Neuronal stem cell (in vitro differentiated cells): ENCODE results near the gene HOXA7.

Experiments
- DNase-seq: peaks from one replicate; pipeline ENCODE4 v3.0.0-alpha.2; 2013; ENCODE audit warnings: low spot score
- H2AFZ ChIP-seq: one replicate; pipeline ENCODE4 v1.6.1; 2013; ENCODE audit warnings: mild to moderate bottlenecking, low read length, inconsistent platforms
- H2AK5ac ChIP-seq: 2 replicates; pipeline ENCODE4 v1.6.1; 2013; ENCODE audit warnings: low read depth, mild to moderate bottlenecking, inconsistent platforms, low read length, moderate library complexity, mixed read lengths
- H2BK120ac ChIP-seq: 2 replicates; pipeline ENCODE4 v1.6.1; 2013; ENCODE audit warnings: low read depth, mild to moderate bottlenecking, inconsistent platforms, low read length, moderate library complexity, mixed read lengths
- H2BK12ac ChIP-seq: one replicate; pipeline ENCODE4 v1.6.1; 2013; ENCODE audit warnings: low read length, inconsistent platforms
- H2BK15ac ChIP-seq: 2 replicates; pipeline ENCODE4 v1.6.1; 2013; ENCODE audit warnings: mild to moderate bottlenecking, low read length, inconsistent platforms, mixed read lengths
- H2BK5ac ChIP-seq: one replicate; pipeline ENCODE4 v1.6.1; 2013; ENCODE audit warnings: inconsistent platforms, mild to moderate bottlenecking, low read length, moderate library complexity
- H3K14ac ChIP-seq: one replicate; pipeline ENCODE4 v1.6.1; 2013; ENCODE audit warnings: low read length, inconsistent platforms
- H3K18ac ChIP-seq: 2 replicates; pipeline ENCODE4 v1.6.1; 2013; ENCODE audit warnings: low read length, inconsistent platforms
- H3K23ac ChIP-seq: 2 replicates; pipeline ENCODE4 v1.6.1; 2013; ENCODE audit warnings: low read depth, mild to moderate bottlenecking, mixed read lengths, low read length, inconsistent platforms; ENCODE audit not compliant: poor library complexity
- H3K27ac ChIP-seq: replicated peaks from 3 replicates; pipeline ENCODE4 v1.5.1; 2013; ENCODE audit warnings: low read length, inconsistent platforms
- H3K27me3 ChIP-seq, 3 experiments: 2 replicates each; pipeline ENCODE4 v1.6.1; 2013; ENCODE audit warnings: low read length in 3 of 3, mild to moderate bottlenecking in 2 of 3, inconsistent platforms in 1 of 3, low read depth in 1 of 3, mixed read lengths in 1 of 3, moderate library complexity in 1 of 3; ENCODE audit not compliant: control insufficient read depth in 3 of 3, insufficient read depth in 3 of 3
- H3K36me3 ChIP-seq, 2 donors: replicated peaks in 1 of 2; 2 replicates each; pipeline ENCODE4 v1.6.1; 2013; ENCODE audit warnings: low read length in 2 of 2; ENCODE audit not compliant: control insufficient read depth in 2 of 2, insufficient read depth in 2 of 2
- H3K4ac ChIP-seq: 2 replicates; pipeline ENCODE4 v1.6.1; 2013; ENCODE audit warnings: inconsistent platforms, mild to moderate bottlenecking, low read length, moderate library complexity
- H3K4me1 ChIP-seq, 2 donors: 1 replicate in 1 of 2; 2 replicates in 1 of 2; pipeline ENCODE4 v1.6.1; 2013; ENCODE audit warnings: low read length in 2 of 2, low read depth in 1 of 2; ENCODE audit not compliant: control insufficient read depth in 2 of 2, insufficient read depth in 1 of 2
- H3K4me2 ChIP-seq: one replicate; pipeline ENCODE4 v1.6.1; 2013; ENCODE audit warnings: mild to moderate bottlenecking, low read length, inconsistent platforms; ENCODE audit not compliant: insufficient read depth, poor library complexity, severe bottlenecking
- H3K4me3 ChIP-seq, 2 donors: 2 replicates each; pipeline ENCODE4 v1.5.1; 2013; ENCODE audit warnings: low read length in 2 of 2, mild to moderate bottlenecking in 2 of 2, inconsistent platforms in 1 of 2, moderate library complexity in 1 of 2
- H3K79me1 ChIP-seq: one replicate; pipeline ENCODE4 v1.6.1; 2013; ENCODE audit warnings: low read depth, mild to moderate bottlenecking, inconsistent platforms, low read length, moderate library complexity
- H3K9ac ChIP-seq: one replicate; pipeline ENCODE4 v1.6.1; 2013; ENCODE audit warnings: mild to moderate bottlenecking, low read depth, low read length, inconsistent platforms; ENCODE audit not compliant: poor library complexity
- H3K9me3 ChIP-seq, 2 donors: replicated peaks in 1 of 2; 2 replicates each; pipeline versions ENCODE3 to v1.6.1; 2013; ENCODE audit warnings: low read length in 2 of 2, mild to moderate bottlenecking in 2 of 2, inconsistent platforms in 1 of 2, low read depth in 1 of 2, mixed read lengths in 1 of 2, moderate library complexity in 1 of 2; ENCODE audit not compliant: control insufficient read depth in 2 of 2, insufficient read depth in 1 of 2
- H4K8ac ChIP-seq: one replicate; pipeline ENCODE4 v1.6.1; 2013; ENCODE audit warnings: low read depth, mild to moderate bottlenecking, inconsistent platforms, low read length, moderate library complexity
- H4K91ac ChIP-seq: one replicate; pipeline ENCODE4 v1.6.1; 2013; ENCODE audit warnings: low read length, low read depth, mild to moderate bottlenecking, inconsistent platforms; ENCODE audit not compliant: poor library complexity
- WGBS, 2 donors: extraction: QIAGEN DNeasy Blood & Tissue Kit; methylation state at CpG; one replicate each; pipeline ENCODE4 v1.1.7; 2013; ENCODE audit warnings: missing lambda C conversion rate in 2 of 2, mixed read lengths in 1 of 2; ENCODE audit not compliant: insufficient read length in 2 of 2, insufficient replicate concordance in 1 of 2; ENCODE audit errors: extremely low coverage in 2 of 2; 5-methylcytosine and 5-hydroxymethylcytosine counted together

HOXA7 gene

GRCh38 chr7:27141137-27141922 lies 15.1 kb downstream of the HOXA7 start:
- Histone ChIP-seq H3K27me3 (peaks cover 53 to 100% (median 100%) of the 10 kb centered on the region in 3 experiments), H3K9ac (no peak overlapping the region), H4K91ac (no peak overlapping the region), H3K4me2 (no peak overlapping the region), H3K23ac (no peak overlapping the region), H3K4ac (no peak overlapping the region), H3K18ac (no peak overlapping the region), H2AK5ac (no peak overlapping the region), H2BK12ac (no peak overlapping the region), H3K27ac (no peak overlapping the region), H3K4me1 (no peaks in the 10 kb centered on the region), H3K4me3 (no peak overlapping the region), H3K14ac (no peak overlapping the region), H3K79me1 (no peaks in the 10 kb centered on the region), H2BK120ac (no peak overlapping the region), H3K36me3 (no peaks in the 10 kb centered on the region), H3K9me3 (peaks cover 0 to 5% of the 10 kb centered on the region in 2 donors), H4K8ac (no peak overlapping the region), H2AFZ (peak overlapping the region; percentile 87), H2BK5ac (no peak overlapping the region), H2BK15ac (no peak overlapping the region)
- no CpG with 5 or more reads among the region's 18 CpGs for WGBS, 2 donors
- no peak for DNase-seq

- no peak overlapping the region for H3K4me3 ChIP-seq
- no peak overlapping the region for H3K4me2 ChIP-seq
- H3K14ac ChIP-seq, result no peak overlapping the region
Observed at GRCh38 chr7:27140126-27140857, 16.2 kb downstream of the HOXA7 start.

GRCh38 chr7:27139334-27140125 lies 16.9 kb downstream of the HOXA7 start:
- Histone ChIP-seq H3K4me3 (no peak overlapping the region), H3K27ac (no peak overlapping the region), H3K9ac (no peak overlapping the region), H3K4me1 (no peaks in the 10 kb centered on the region), H2BK15ac (no peak overlapping the region), H3K23ac (peak overlapping the region; percentile 37), H3K14ac (no peak overlapping the region), H3K4ac (no peak overlapping the region), H2AK5ac (no peak overlapping the region), H3K27me3 (peaks cover 39 to 100% (median 97%) of the 10 kb centered on the region in 3 experiments), H3K4me2 (no peak overlapping the region), H3K79me1 (no peaks in the 10 kb centered on the region), H4K91ac (no peak overlapping the region), H4K8ac (no peak overlapping the region), H2BK5ac (no peak overlapping the region), H3K36me3 (no peaks in the 10 kb centered on the region), H2BK120ac (no peak overlapping the region), H2AFZ (peak overlapping the region; percentile 92), H3K9me3 (peaks cover 0 to 5% of the 10 kb centered on the region in 2 donors), H2BK12ac (no peak overlapping the region), H3K18ac (no peak overlapping the region)
- DNase-seq, result no peak
- WGBS, 2 donors, result no CpG with 5 or more reads among the region's 53 CpGs

More at GRCh38 chr7:27140126-27140857, 16.2 kb downstream of the HOXA7 start:
- Histone ChIP-seq H2BK5ac (no peak overlapping the region), H2AK5ac (no peak overlapping the region), H3K4me1 (no peaks in the 10 kb centered on the region), H3K18ac (no peak overlapping the region), H2BK120ac (no peak overlapping the region), H4K8ac (no peak overlapping the region), H3K36me3 (no peaks in the 10 kb centered on the region), H3K27ac (no peak overlapping the region), H3K27me3 (peaks cover 46 to 100% (median 100%) of the 10 kb centered on the region in 3 experiments), H3K4ac (no peak overlapping the region), H3K9ac (no peak overlapping the region), H2AFZ (peak overlapping the region; percentile 92), H3K79me1 (no peaks in the 10 kb centered on the region), H4K91ac (no peak overlapping the region), H3K23ac (no peak overlapping the region), H3K9me3 (peaks cover 0 to 5% of the 10 kb centered on the region in 2 donors), H2BK15ac (no peak overlapping the region), H2BK12ac (no peak overlapping the region)
- WGBS, 2 donors, result no CpG with 5 or more reads among the region's 15 CpGs
- no peak for DNase-seq
